Mammary epithelial cell (primary cell): Measurements from ENCODE around the gene SLC9C1.

ENCODE experiments used
- EZH2 ChIP-seq: IDR thresholded peaks from 2 replicates; pipeline ENCODE4 v1.6.1; 2012; ENCODE audit warnings: low read length, inconsistent platforms, borderline replicate concordance
- TF ChIP-seq, protein P1 (sequence below), 2 donors: IDR thresholded peaks in 1 of 2; conservative IDR thresholded peaks in 1 of 2; 2 replicates each; pipeline ENCODE4 v1.5.1; 2011 to 2012; ENCODE audit warnings: inconsistent platforms in 2 of 2, low read length in 2 of 2, mild to moderate bottlenecking in 2 of 2, control low read depth in 1 of 2, low read depth in 1 of 2; ENCODE audit not compliant: insufficient read depth in 1 of 2; ENCODE audit errors: extremely low read depth in 1 of 2

DNA sequence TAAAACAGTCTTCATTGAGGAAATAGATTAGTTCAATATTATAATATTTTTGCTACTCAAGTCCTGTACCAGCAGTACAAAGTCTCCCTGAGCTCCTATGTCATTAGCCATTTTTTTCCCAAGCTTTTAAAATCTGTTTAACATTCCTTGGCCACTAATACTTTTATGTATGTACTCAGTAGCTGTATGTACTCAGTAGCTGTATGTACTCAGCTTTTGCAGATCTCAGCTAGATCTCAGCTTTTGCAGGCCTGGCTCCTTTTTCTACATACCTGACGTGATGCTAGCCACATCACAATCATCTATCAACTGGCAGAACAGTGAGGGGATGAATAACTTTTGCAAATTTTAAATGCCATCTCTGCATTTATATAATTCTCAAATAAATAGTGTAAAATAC, 13.8 kb downstream of the SLC9C1 start:
- TF ChIP-seq EZH2: no peak
- TF ChIP-seq, protein P1, sequence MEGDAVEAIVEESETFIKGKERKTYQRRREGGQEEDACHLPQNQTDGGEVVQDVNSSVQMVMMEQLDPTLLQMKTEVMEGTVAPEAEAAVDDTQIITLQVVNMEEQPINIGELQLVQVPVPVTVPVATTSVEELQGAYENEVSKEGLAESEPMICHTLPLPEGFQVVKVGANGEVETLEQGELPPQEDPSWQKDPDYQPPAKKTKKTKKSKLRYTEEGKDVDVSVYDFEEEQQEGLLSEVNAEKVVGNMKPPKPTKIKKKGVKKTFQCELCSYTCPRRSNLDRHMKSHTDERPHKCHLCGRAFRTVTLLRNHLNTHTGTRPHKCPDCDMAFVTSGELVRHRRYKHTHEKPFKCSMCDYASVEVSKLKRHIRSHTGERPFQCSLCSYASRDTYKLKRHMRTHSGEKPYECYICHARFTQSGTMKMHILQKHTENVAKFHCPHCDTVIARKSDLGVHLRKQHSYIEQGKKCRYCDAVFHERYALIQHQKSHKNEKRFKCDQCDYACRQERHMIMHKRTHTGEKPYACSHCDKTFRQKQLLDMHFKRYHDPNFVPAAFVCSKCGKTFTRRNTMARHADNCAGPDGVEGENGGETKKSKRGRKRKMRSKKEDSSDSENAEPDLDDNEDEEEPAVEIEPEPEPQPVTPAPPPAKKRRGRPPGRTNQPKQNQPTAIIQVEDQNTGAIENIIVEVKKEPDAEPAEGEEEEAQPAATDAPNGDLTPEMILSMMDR (conservative IDR thresholded peaks at IDR 0.05 in 1 of 2, IDR thresholded peaks at IDR 0.05 in 1 of 2; ENCODE audit: extremely low read depth in 1 of 2, insufficient read depth in 1 of 2, low read depth in 1 of 2, low read length in 2 of 2): no peak
